Thyroid gland (tissue), 4 donors: ENCODE data around the gene MTMR12. TPM values are rescaled to one million over a fixed set of nuclear protein-coding genes. Genes with fewer than 3 reads are reported as not detected.

Experiments
- DNase-seq, 2 donors: peaks; one replicate each; pipeline ENCODE4 v3.0.0-alpha.2; 2019
- H3K27ac ChIP-seq, 3 donors: fragments of 200-600 bp; sonication (generic); 1 replicate in 2 of 3; 2 replicates in 1 of 3; pipeline ENCODE4 v1.5.1; 2016 to 2019; ENCODE audit warnings: mild to moderate bottlenecking in 1 of 3, moderate library complexity in 1 of 3
- H3K27me3 ChIP-seq: fragments of 200-600 bp; sonication (generic); one replicate; pipeline ENCODE4 v1.5.1; 2019
- H3K36me3 ChIP-seq, 2 donors: fragments of 200-600 bp; sonication (generic); one replicate each; pipeline ENCODE4 v1.5.1; 2016 to 2019
- H3K4me1 ChIP-seq, 2 donors: fragments of 200-600 bp; sonication (generic); one replicate each; pipeline ENCODE4 v1.5.1; 2017 to 2019
- H3K4me3 ChIP-seq, 3 donors: fragments of 200-600 bp; sonication (generic); replicated peaks in 1 of 3; 1 replicate in 2 of 3; 2 replicates in 1 of 3; pipeline ENCODE4 v1.5.1; 2016; ENCODE audit warnings: mild to moderate bottlenecking in 1 of 3
- H3K9me3 ChIP-seq: fragments of 200-600 bp; sonication (generic); one replicate; pipeline ENCODE4 v1.5.1; 2017
- CTCF ChIP-seq, 6 experiments: fragments of 200-600 bp in 3 of 6; fragments of 450-650 bp in 3 of 6; sonication (generic) in 3 of 6; IDR thresholded peaks; one replicate each; pipeline ENCODE4 v1.5.1; 2016 to 2019; ENCODE audit warnings: antibody characterized with exemption in 6 of 6, mild to moderate bottlenecking in 2 of 6, inconsistent platforms in 1 of 6, moderate library complexity in 1 of 6
- POLR2A ChIP-seq, 2 donors: fragments of 450-650 bp; IDR thresholded peaks; one replicate each; pipeline ENCODE4 v1.6.1; 2017; ENCODE audit warnings: antibody characterized with exemption in 2 of 2, mild to moderate bottlenecking in 2 of 2, moderate library complexity in 1 of 2
- WGBS, 2 donors: methylation state at CpG; one replicate each; pipeline ENCODE4 v1.1.5; 2017; 5-methylcytosine and 5-hydroxymethylcytosine counted together
- intact Hi-C: fragments of 100-400 bp; cut with DNase I; formaldehyde crosslinking; loops from one replicate; pipeline ENCODE4 v1.15.1; 2023
- total RNA-seq, 4 donors: library from RNA; depleted of rRNA; stranded (reverse); fragments of >200 nt; gene quantifications; one replicate each; pipeline ENCODE4 v1.2.3, GENCODE V29; 2016

Gene MTMR12
- total RNA-seq, 4 donors from 2014 or later: 28.9 to 45.3 (median 37.3) TPM

DNA sequence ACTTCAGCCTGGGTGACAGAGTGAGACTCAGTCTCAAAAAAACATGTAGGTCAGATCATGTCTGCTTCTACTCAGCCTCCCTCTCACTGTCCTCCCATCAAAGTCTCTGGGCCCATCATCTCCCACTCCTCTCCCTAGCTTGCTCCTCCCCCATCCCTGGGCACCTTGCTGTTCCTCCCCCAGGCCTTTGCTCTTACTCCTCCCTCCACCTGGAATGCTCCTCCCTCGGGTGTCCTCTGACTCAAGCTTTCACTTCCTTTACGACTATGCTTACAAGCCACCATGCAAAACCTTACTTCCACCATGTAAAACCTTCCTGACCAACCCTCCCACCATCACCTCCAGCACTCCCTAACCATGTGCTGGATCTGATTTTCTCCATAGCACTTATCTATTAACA lies 51.5 kb downstream of the MTMR12 start:
- intact Hi-C loops: no loop called here
- H3K27me3 ChIP-seq: no peaks in the 10 kb centered on the region
- H3K36me3 ChIP-seq: peaks cover 4 to 7% of the 10 kb centered on the region in 2 donors
- no peaks in the 10 kb centered on the region for H3K9me3 ChIP-seq
- H3K4me1 ChIP-seq: peaks cover 17 to 27% of the 10 kb centered on the region in 2 donors
- DNase-seq: no peak
- H3K4me3 ChIP-seq: no peak overlapping the region
- WGBS, 2 donors: 71 to 77% methylated on average over 2 of the region's 2 CpGs
- peak overlapping the region in 2 of 3 donors; percentile 15 to 27 for H3K27ac ChIP-seq
- TF ChIP-seq CTCF (IDR thresholded peaks at IDR 0.05) (no peak), POLR2A (IDR thresholded peaks at IDR 0.05) (no peak)

GRCh38 chr5:32259033-32259432 lies 53.7 kb downstream of the MTMR12 start:
- Histone ChIP-seq H3K9me3 (no peaks in the 10 kb centered on the region), H3K27me3 (no peaks in the 10 kb centered on the region), H3K36me3 (peaks cover 4 to 7% of the 10 kb centered on the region in 2 donors), H3K4me3 (no peak overlapping the region), H3K4me1 (peaks cover 34 to 46% of the 10 kb centered on the region in 2 donors), H3K27ac (peak overlapping the region in 1 of 3 donors; percentile 30)
- no peak for TF ChIP-seq POLR2A (IDR thresholded peaks at IDR 0.05)
- no peak for TF ChIP-seq CTCF (IDR thresholded peaks at IDR 0.05)
- peak in 1 of 2 donors; percentile 27 for DNase-seq
- 85 to 86% methylated on average over 1 of the region's 1 CpG for WGBS, 2 donors
- intact Hi-C loops: no loop called here

GRCh38 chr5:32258424-32258823 lies 54.3 kb downstream of the MTMR12 start:
- WGBS, 2 donors: 43 to 76% methylated on average over 3 of the region's 3 CpGs
- no peak for TF ChIP-seq POLR2A (IDR thresholded peaks at IDR 0.05)
- TF ChIP-seq CTCF (IDR thresholded peaks at IDR 0.05): no peak
- H3K4me1 ChIP-seq: peaks cover 34 to 46% of the 10 kb centered on the region in 2 donors
- no peaks in the 10 kb centered on the region for H3K9me3 ChIP-seq
- intact Hi-C loops: no loop called here
- no peak overlapping the region for H3K4me3 ChIP-seq
- peaks cover 4 to 7% of the 10 kb centered on the region in 2 donors for H3K36me3 ChIP-seq
- DNase-seq: peak; percentile 20 to 26
- H3K27me3 ChIP-seq: no peaks in the 10 kb centered on the region
- H3K27ac ChIP-seq: peak overlapping the region in 1 of 3 donors; percentile 30

- H3K27ac ChIP-seq: peak overlapping the region in 2 of 3 donors; percentile 40 to 82
- peaks cover 34 to 37% of the 10 kb centered on the region in 2 donors for H3K4me1 ChIP-seq
- intact Hi-C loops: no loop called here
- H3K36me3 ChIP-seq: no peaks in the 10 kb centered on the region
- 82 to 91% methylated on average over 2 of the region's 2 CpGs for WGBS, 2 donors
- no peak for DNase-seq
- no peaks in the 10 kb centered on the region for H3K27me3 ChIP-seq
- TF ChIP-seq POLR2A (IDR thresholded peaks at IDR 0.05) (no peak), CTCF (IDR thresholded peaks at IDR 0.05) (no peak)
- no peak overlapping the region for H3K4me3 ChIP-seq
- H3K9me3 ChIP-seq: no peaks in the 10 kb centered on the region
These were observed 57.2 kb downstream of the MTMR12 start for GRCh38 chr5:32255540-32255900.

- no peak overlapping the region for H3K4me3 ChIP-seq
- TF ChIP-seq CTCF (IDR thresholded peaks at IDR 0.05) (no peak), POLR2A (IDR thresholded peaks at IDR 0.05) (no peak)
- H3K9me3 ChIP-seq: no peaks in the 10 kb centered on the region
- H3K36me3 ChIP-seq: no peaks in the 10 kb centered on the region
- peaks cover 34 to 35% of the 10 kb centered on the region in 2 donors for H3K4me1 ChIP-seq
- WGBS, 2 donors: 36 to 38% methylated on average over 5 of the region's 5 CpGs
- intact Hi-C loops: no loop called here
- peak overlapping the region in 2 of 3 donors; percentile 40 to 82 for H3K27ac ChIP-seq
- DNase-seq: peak; percentile 38 to 50
- H3K27me3 ChIP-seq: no peaks in the 10 kb centered on the region
These were observed 57.7 kb downstream of the MTMR12 start for GRCh38 chr5:32254881-32255539.
